ENCODE data around the gene HIRIP3. TPM values are rescaled to one million over a fixed set of nuclear protein-coding genes. Genes with fewer than 3 reads are reported as not detected.

The HIRIP3 gene
- total and polyA plus RNA-seq, 2 of the 13 experiments (the other 11 are each of a cell fraction or from before 2014, with no cell fraction given): 12.6 to 17.2 TPM

GRCh38 chr16:29962344-29962994, 32.9 kb downstream of the HIRIP3 start (continued):
- 0 out of 2 replicates have a peak, but pooled peaks have one; percentile 7 for TF ChIP-seq ZFP91 (CRISPR knock-in tag; IDR thresholded peaks at IDR 0.05; ENCODE audit: borderline replicate concordance)
- TF ChIP-seq SOX6 (IDR thresholded peaks at IDR 0.05): no peak
- peak; percentile 44; the same call in 1 of the 2 replicates for TF ChIP-seq SOX6 (CRISPR knock-in tag; IDR thresholded peaks at IDR 0.05)
- no peak for TF ChIP-seq MAZ (IDR thresholded peaks at IDR 0.05; ENCODE audit: borderline replicate concordance, low read depth, low read length)
- no peak for TF ChIP-seq MAZ (CRISPR knock-in tag; IDR thresholded peaks at IDR 0.05; ENCODE audit: low read depth)
- TF ChIP-seq RXRB (CRISPR knock-in tag; IDR thresholded peaks at IDR 0.05; ENCODE audit: borderline replicate concordance): no peak
- TF ChIP-seq ZNF567 (CRISPR knock-in tag; IDR thresholded peaks at IDR 0.05; ENCODE audit: borderline replicate concordance): peak; percentile 43; the same call in 1 of the 2 replicates
- peak; percentile 90 for TF ChIP-seq ZNF7 (CRISPR knock-in tag; IDR thresholded peaks at IDR 0.05)
- 0 out of 2 replicates have a peak, but pooled peaks have one; percentile 16 for TF ChIP-seq MTERF4 (CRISPR knock-in tag; IDR thresholded peaks at IDR 0.05)
- TF ChIP-seq ATF2 (CRISPR knock-in tag; IDR thresholded peaks at IDR 0.05): peak; percentile 35; the same call in 1 of the 2 replicates
- TF ChIP-seq ELF1 (CRISPR knock-in tag; IDR thresholded peaks at IDR 0.05): peak; percentile 32
- no peak for TF ChIP-seq SP140L (CRISPR knock-in tag; IDR thresholded peaks at IDR 0.05; ENCODE audit: borderline replicate concordance)
- peak; percentile 43; the same call in 1 of the 2 replicates for TF ChIP-seq HNF1B (CRISPR knock-in tag; IDR thresholded peaks at IDR 0.05)
- TF ChIP-seq ZNF431 (CRISPR knock-in tag; IDR thresholded peaks at IDR 0.05; ENCODE audit: borderline replicate concordance, low read depth): 0 out of 2 replicates have a peak, but pooled peaks have one; percentile 24
- TF ChIP-seq ZNF574 (CRISPR knock-in tag; IDR thresholded peaks at IDR 0.05): 0 out of 2 replicates have a peak, but pooled peaks have one; percentile 0
- no peak for TF ChIP-seq NR3C1 (CRISPR knock-in tag; IDR thresholded peaks at IDR 0.05)
- no peak for TF ChIP-seq ZNF616 (CRISPR knock-in tag; IDR thresholded peaks at IDR 0.05; ENCODE audit: low read depth)

Data from HepG2 (cell line).